BLaER1 treated with 17β-estradiol and CSF1 and Interleukin-3, amounts not matched to agents 10 nM and 100 nM (cell line): ENCODE data around the gene SOWAHA.

Experiments
- H3K27ac ChIP-seq, 11 experiments: shearing (Covaris generic); formaldehyde crosslinking; 2 replicates each; pipeline ENCODE4 v1.8.1; 2022
- H3K27me3 ChIP-seq, 11 experiments: shearing (Covaris generic); formaldehyde crosslinking; 2 replicates each; pipeline ENCODE4 v1.8.1; 2022
- H3K36me3 ChIP-seq, 11 experiments: shearing (Covaris generic); formaldehyde crosslinking; 2 replicates each; pipeline ENCODE4 v1.8.1; 2022
- H3K4me1 ChIP-seq, 10 experiments: shearing (Covaris generic); formaldehyde crosslinking; 2 replicates each; pipeline ENCODE4 v1.8.1; 2022
- H3K4me2 ChIP-seq, 11 experiments: shearing (Covaris generic); formaldehyde crosslinking; 2 replicates each; pipeline ENCODE4 v1.8.1; 2022
- H3K4me3 ChIP-seq, 10 experiments: shearing (Covaris generic); formaldehyde crosslinking; 2 replicates each; pipeline ENCODE4 v1.8.1; 2022
- H3K9ac ChIP-seq, 11 experiments: shearing (Covaris generic); formaldehyde crosslinking; 2 replicates each; pipeline ENCODE4 v1.8.1; 2022
- H3K9me3 ChIP-seq, 11 experiments: shearing (Covaris generic); formaldehyde crosslinking; replicated peaks in 1 of 11; 2 replicates each; pipeline ENCODE4 v1.8.1; 2022
- H4K20me1 ChIP-seq, 11 experiments: shearing (Covaris generic); formaldehyde crosslinking; 2 replicates each; pipeline ENCODE4 v1.8.1; 2022
- Cebpa-rat ChIP-seq, 11 experiments: shearing (Covaris generic); IDR thresholded peaks; 2 replicates each; pipeline ENCODE4 v1.8.1; 2022

The SOWAHA gene

GRCh38 chr5:132808448-132808847, 4.7 kb upstream of the SOWAHA start:
- Histone ChIP-seq H3K9ac (no peak overlapping the region), H3K4me3 (no peak overlapping the region), H3K4me2 (no peak overlapping the region), H3K27me3 (peaks cover 29 to 47% (median 30%) of the 10 kb centered on the region in 11 experiments), H3K27ac (no peak overlapping the region), H4K20me1 (peaks cover 0 to 10% (median 0%) of the 10 kb centered on the region in 11 experiments; a peak in 4 of 22 replicates), H3K9me3 (no peaks in the 10 kb centered on the region; a peak in 2 of 22 replicates), H3K4me1 (peaks cover 18 to 27% (median 24%) of the 10 kb centered on the region in 10 experiments), H3K36me3 (no peaks in the 10 kb centered on the region)
- TF ChIP-seq Cebpa-rat (IDR thresholded peaks at IDR 0.05), result no peak

- Histone ChIP-seq H3K27ac (no peak overlapping the region), H3K4me3 (no peak overlapping the region), H3K27me3 (peaks cover 33 to 51% (median 35%) of the 10 kb centered on the region in 11 experiments), H3K4me1 (peaks cover 22 to 32% (median 28%) of the 10 kb centered on the region in 10 experiments), H3K9ac (no peak overlapping the region), H3K4me2 (no peak overlapping the region), H4K20me1 (peaks cover 0 to 14% (median 0%) of the 10 kb centered on the region in 11 experiments; a peak in 6 of 22 replicates), H3K9me3 (peaks cover 0 to 3% (median 2%) of the 10 kb centered on the region in 11 experiments; a peak in 18 of 22 replicates), H3K36me3 (no peaks in the 10 kb centered on the region)
- TF ChIP-seq Cebpa-rat (IDR thresholded peaks at IDR 0.05), result no peak
Measured at GRCh38 chr5:132808866-132809265, 4.2 kb upstream of the SOWAHA start.

GRCh38 chr5:132810605-132811004, 2.5 kb upstream of the SOWAHA start:
- peaks cover 47 to 68% (median 52%) of the 10 kb centered on the region in 11 experiments for H3K27me3 ChIP-seq
- no peaks in the 10 kb centered on the region for H3K36me3 ChIP-seq
- no peak overlapping the region for H3K27ac ChIP-seq
- peaks cover 22 to 31% (median 27%) of the 10 kb centered on the region in 10 experiments for H3K4me1 ChIP-seq
- peaks cover 0 to 19% (median 0%) of the 10 kb centered on the region in 11 experiments; a peak in 6 of 22 replicates for H4K20me1 ChIP-seq
- H3K4me2 ChIP-seq, result no peak overlapping the region
- H3K9me3 ChIP-seq, result peaks cover 0 to 13% (median 11%) of the 10 kb centered on the region in 11 experiments; a peak in 18 of 22 replicates
- no peak for TF ChIP-seq Cebpa-rat (IDR thresholded peaks at IDR 0.05)
- H3K4me3 ChIP-seq, result no peak overlapping the region
- H3K9ac ChIP-seq, result no peak overlapping the region

- no peak overlapping the region for H3K27ac ChIP-seq
- no peak overlapping the region for H3K9ac ChIP-seq
- H3K4me3 ChIP-seq, result no peak overlapping the region
- peaks cover 13 to 24% (median 18%) of the 10 kb centered on the region in 10 experiments for H3K4me1 ChIP-seq
- no peak for TF ChIP-seq Cebpa-rat (IDR thresholded peaks at IDR 0.05)
- peaks cover 0 to 19% (median 0%) of the 10 kb centered on the region in 11 experiments; a peak in 6 of 22 replicates for H4K20me1 ChIP-seq
- H3K9me3 ChIP-seq, result peaks cover 0 to 13% (median 11%) of the 10 kb centered on the region in 11 experiments; a peak in 18 of 22 replicates
- H3K27me3 ChIP-seq, result peaks cover 47 to 75% (median 66%) of the 10 kb centered on the region in 11 experiments
- H3K36me3 ChIP-seq, result no peaks in the 10 kb centered on the region
- H3K4me2 ChIP-seq, result peak overlapping the region in 1 of 11 experiments; percentile 96; a peak in 1 of 22 replicates
Measured at GRCh38 chr5:132812123-132812765, 858 bp upstream of the SOWAHA start.

- H3K27ac ChIP-seq, result no peak overlapping the region
- peaks cover 0 to 13% (median 11%) of the 10 kb centered on the region in 11 experiments; a peak in 18 of 22 replicates for H3K9me3 ChIP-seq
- peaks cover 8 to 18% (median 13%) of the 10 kb centered on the region in 10 experiments; a peak in 18 of 20 replicates for H3K4me1 ChIP-seq
- peak overlapping the region; percentile 54 to 71 (median 60) for H3K4me3 ChIP-seq
- H3K4me2 ChIP-seq, result peak overlapping the region; percentile 91 to 99 (median 95)
- no peaks in the 10 kb centered on the region for H3K36me3 ChIP-seq
- peak overlapping the region in 10 of 11 experiments; percentile 1 to 74 (median 40); a peak in 16 of 22 replicates for H3K9ac ChIP-seq
- peaks cover 51 to 91% (median 77%) of the 10 kb centered on the region in 11 experiments for H3K27me3 ChIP-seq
- TF ChIP-seq Cebpa-rat (IDR thresholded peaks at IDR 0.05), result no peak
- peaks cover 0 to 19% (median 0%) of the 10 kb centered on the region in 11 experiments; a peak in 6 of 22 replicates for H4K20me1 ChIP-seq
Measured at GRCh38 chr5:132813599-132814502, 749 bp downstream of the SOWAHA start.

- Histone ChIP-seq H3K27ac (no peak overlapping the region), H3K27me3 (peaks cover 60 to 95% (median 80%) of the 10 kb centered on the region in 11 experiments)
Measured at GRCh38 chr5:132814503-132815294, 1.6 kb downstream of the SOWAHA start.

GRCh38 chr5:132815454-132815853, 2.4 kb downstream of the SOWAHA start:
- Histone ChIP-seq H3K9me3 (peaks cover 0 to 13% (median 11%) of the 10 kb centered on the region in 11 experiments; a peak in 18 of 22 replicates), H3K36me3 (no peaks in the 10 kb centered on the region), H3K4me1 (peaks cover 8 to 22% (median 16%) of the 10 kb centered on the region in 10 experiments; a peak in 19 of 20 replicates), H3K4me3 (no peak overlapping the region), H3K27ac (no peak overlapping the region), H4K20me1 (peaks cover 0 to 19% (median 0%) of the 10 kb centered on the region in 11 experiments; a peak in 6 of 22 replicates), H3K9ac (no peak overlapping the region), H3K27me3 (peaks cover 63 to 100% (median 88%) of the 10 kb centered on the region in 11 experiments), H3K4me2 (no peak overlapping the region)
- TF ChIP-seq Cebpa-rat (IDR thresholded peaks at IDR 0.05), result no peak

More at GRCh38 chr5:132814503-132815294, 1.6 kb downstream of the SOWAHA start:
- Histone ChIP-seq H3K4me3 (0 out of 20 replicates have a peak overlapping the region, but pooled peaks of 1 of the 10 experiments have one; percentile 62), H3K4me2 (no peak overlapping the region), H4K20me1 (peaks cover 0 to 19% (median 0%) of the 10 kb centered on the region in 11 experiments; a peak in 6 of 22 replicates), H3K36me3 (no peaks in the 10 kb centered on the region), H3K9ac (no peak overlapping the region), H3K9me3 (peaks cover 0 to 13% (median 11%) of the 10 kb centered on the region in 11 experiments; a peak in 18 of 22 replicates), H3K4me1 (peaks cover 8 to 21% (median 15%) of the 10 kb centered on the region in 10 experiments; a peak in 19 of 20 replicates)
- TF ChIP-seq Cebpa-rat (IDR thresholded peaks at IDR 0.05), result no peak

GRCh38 chr5:132816083-132816482, 3.0 kb downstream of the SOWAHA start:
- no peak overlapping the region for H3K4me3 ChIP-seq
- H3K4me2 ChIP-seq, result peak overlapping the region in 2 of 11 experiments; percentile 20 to 27; a peak in 1 of 22 replicates
- H3K4me1 ChIP-seq, result peaks cover 8 to 22% (median 16%) of the 10 kb centered on the region in 10 experiments; a peak in 19 of 20 replicates
- no peak overlapping the region for H3K9ac ChIP-seq
- no peak for TF ChIP-seq Cebpa-rat (IDR thresholded peaks at IDR 0.05)
- no peak overlapping the region for H3K27ac ChIP-seq
- H3K9me3 ChIP-seq, result peaks cover 0 to 13% (median 11%) of the 10 kb centered on the region in 11 experiments; a peak in 18 of 22 replicates
- peaks cover 58 to 99% (median 88%) of the 10 kb centered on the region in 11 experiments for H3K27me3 ChIP-seq
- peaks cover 0 to 20% (median 0%) of the 10 kb centered on the region in 11 experiments; a peak in 6 of 22 replicates for H4K20me1 ChIP-seq
- no peaks in the 10 kb centered on the region for H3K36me3 ChIP-seq
